Coronary artery (tissue), 2 donors: ENCODE results near the gene LARGE2.

Source experiments
- DNase-seq: peaks from one replicate; pipeline ENCODE4 v3.0.0-alpha.2; 2017; ENCODE audit warnings: low spot score
- H3K27ac ChIP-seq, 2 donors: fragments of 200-600 bp; sonication (generic); one replicate each; pipeline ENCODE4 v1.5.1; 2016 to 2019
- H3K4me3 ChIP-seq: fragments of 200-600 bp; sonication (generic); 2 replicates; pipeline ENCODE4 v1.5.1; 2016; ENCODE audit warnings: mild to moderate bottlenecking, moderate library complexity
- TF ChIP-seq, protein P1 (sequence below): fragments of 200-600 bp; sonication (generic); IDR thresholded peaks from one replicate; pipeline ENCODE4 v1.5.1; 2019; ENCODE audit warnings: antibody characterized with exemption

Gene LARGE2

DNA sequence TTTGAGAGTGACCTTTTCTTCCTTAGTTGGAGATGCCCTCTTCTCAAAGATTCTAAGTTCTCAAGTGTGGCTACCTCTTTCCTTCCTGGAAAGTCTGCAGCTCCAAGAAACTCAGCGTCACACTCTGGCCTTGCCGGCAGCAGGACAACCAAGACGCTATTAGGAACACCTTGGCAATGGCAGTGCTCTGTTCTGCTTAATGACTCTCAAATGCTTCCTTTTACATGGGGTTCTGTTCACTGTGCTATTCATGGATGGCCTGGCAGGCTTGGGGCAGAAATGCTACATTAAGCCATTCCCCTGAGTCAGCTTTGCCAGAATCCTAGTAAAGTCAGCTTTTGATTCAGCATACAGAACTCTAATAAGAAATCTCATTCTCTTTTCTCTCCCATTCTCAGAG is 25.9 kb downstream of the LARGE2 start:
- Histone ChIP-seq H3K27ac (no peak overlapping the region), H3K4me3 (no peak overlapping the region)
- TF ChIP-seq, protein P1, sequence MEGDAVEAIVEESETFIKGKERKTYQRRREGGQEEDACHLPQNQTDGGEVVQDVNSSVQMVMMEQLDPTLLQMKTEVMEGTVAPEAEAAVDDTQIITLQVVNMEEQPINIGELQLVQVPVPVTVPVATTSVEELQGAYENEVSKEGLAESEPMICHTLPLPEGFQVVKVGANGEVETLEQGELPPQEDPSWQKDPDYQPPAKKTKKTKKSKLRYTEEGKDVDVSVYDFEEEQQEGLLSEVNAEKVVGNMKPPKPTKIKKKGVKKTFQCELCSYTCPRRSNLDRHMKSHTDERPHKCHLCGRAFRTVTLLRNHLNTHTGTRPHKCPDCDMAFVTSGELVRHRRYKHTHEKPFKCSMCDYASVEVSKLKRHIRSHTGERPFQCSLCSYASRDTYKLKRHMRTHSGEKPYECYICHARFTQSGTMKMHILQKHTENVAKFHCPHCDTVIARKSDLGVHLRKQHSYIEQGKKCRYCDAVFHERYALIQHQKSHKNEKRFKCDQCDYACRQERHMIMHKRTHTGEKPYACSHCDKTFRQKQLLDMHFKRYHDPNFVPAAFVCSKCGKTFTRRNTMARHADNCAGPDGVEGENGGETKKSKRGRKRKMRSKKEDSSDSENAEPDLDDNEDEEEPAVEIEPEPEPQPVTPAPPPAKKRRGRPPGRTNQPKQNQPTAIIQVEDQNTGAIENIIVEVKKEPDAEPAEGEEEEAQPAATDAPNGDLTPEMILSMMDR: no peak
- no peak for DNase-seq

DNA sequence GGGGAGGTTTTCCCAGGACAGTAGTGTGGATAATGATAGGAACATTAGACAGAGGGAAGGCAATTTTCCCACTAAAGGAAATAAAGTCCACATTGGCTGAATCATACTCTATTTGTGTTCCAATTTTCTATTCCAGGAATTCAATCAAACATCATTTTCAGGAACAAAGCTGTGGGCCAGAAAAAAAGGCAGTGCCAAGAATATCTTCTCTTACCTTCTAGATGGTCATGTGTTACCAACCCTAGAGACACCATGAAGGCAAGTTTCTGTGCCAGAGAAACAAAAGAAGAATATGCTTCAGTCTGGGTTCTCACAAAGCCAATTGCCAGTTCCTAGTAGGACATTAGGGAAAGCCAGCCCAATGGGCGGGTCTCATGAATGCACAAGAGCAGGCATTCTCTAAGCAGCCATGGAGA is 27.5 kb downstream of the LARGE2 start:
- Histone ChIP-seq H3K4me3 (no peak overlapping the region), H3K27ac (no peak overlapping the region)
- DNase-seq: no peak
- TF ChIP-seq, protein P1: no peak

DNA sequence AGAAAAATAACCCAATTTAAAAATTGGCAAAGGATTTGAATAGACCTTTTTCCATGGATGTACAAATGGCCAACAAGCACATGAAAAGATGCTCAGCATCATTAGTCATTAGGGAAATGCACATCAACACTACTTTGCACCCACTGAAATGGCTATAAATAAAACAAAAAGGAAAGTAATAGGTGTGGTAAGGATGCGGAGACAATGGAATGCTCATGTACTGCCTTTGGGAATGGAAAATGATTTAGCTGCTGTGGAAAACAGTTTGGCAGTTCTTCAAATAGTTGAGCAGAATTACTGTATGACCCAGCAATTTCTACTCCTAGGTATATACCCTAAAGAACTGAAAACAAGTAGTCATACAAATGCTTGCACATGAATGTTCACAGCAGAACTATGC is 37.4 kb downstream of the LARGE2 start:
- no peak overlapping the region for H3K4me3 ChIP-seq
- TF ChIP-seq, protein P1: no peak
- DNase-seq: no peak
- no peak overlapping the region for H3K27ac ChIP-seq

DNA sequence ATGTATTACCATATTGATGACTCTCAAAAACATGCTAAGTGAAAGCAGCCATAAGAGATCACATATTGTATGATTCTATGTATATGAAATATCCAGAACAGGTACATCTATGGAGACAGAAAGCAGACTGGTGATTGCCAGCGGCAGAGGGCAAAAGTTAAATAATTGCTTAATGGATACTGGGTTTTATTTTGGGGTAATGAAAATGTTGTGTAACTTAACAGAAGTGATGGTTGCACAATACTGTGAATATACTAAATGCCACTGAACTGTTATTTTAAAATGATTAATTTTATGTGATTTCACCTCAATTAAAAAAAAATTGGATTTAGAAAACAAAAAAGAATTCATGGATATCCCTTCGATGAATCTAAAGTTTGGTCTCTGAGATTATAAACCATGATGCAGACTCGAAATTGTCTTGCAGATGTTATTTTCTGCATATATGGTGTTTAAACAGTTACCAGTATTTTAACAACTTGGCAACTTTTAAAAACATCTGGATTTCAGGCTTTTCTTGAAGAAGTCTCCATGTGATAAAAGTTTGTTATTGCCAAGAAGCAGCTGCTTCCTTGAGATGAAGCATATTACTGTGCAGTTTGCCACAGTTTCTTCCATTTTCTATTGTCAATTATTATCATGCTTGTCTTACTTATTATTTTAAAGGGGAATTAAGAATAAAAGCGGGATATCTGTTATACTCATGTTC is 38.1 kb downstream of the LARGE2 start:
- TF ChIP-seq, protein P1: no peak
- no peak for DNase-seq
- H3K27ac ChIP-seq: no peak overlapping the region
- H3K4me3 ChIP-seq: no peak overlapping the region

DNA sequence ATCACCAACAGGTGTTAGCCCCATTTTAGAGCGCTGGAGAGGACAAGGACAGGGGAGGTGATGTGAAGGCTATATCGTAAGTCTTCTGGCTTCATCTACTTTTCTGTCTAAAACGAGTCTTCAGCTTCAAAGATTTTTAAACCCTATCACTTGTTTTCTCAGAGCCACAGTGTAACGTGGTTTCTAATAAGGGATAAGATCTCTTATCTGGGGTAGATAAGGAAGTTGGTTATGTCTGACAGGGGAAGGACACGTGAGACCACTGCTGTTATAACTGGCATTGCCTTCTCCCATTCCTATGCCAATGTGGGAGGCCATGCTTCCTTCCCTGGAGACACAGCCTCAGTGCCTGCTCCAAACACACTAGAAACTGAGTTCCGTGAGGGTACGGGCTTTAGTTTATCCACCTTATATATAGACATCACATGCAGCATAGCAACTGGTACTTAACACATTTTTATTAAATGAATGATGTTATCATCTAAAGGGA is 39.3 kb downstream of the LARGE2 start:
- H3K27ac ChIP-seq: no peak overlapping the region
- DNase-seq: no peak
- no peak overlapping the region for H3K4me3 ChIP-seq
- TF ChIP-seq, protein P1: no peak

DNA sequence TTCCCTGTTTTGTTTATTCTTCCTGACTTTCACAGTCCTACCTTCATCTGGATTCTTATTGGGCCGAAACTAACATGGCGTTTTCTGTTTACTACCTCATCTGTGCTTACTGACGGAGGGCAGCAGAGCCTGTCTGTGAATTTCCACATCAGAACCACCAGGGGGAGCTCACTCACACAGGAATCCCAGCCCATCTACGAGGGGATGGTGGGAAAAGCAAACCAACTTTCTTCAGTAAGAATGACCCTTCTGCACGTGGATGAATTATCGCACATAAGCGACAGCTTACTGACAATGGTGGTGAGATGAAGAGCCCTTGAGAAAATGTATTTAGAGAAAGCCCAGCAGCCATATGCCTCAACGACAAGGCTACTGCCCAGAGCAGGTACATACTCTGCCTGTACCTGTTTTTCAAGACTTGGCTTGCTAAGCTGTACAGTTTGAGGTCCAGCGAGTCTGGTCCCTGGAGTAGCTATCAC is 42.5 kb downstream of the LARGE2 start:
- DNase-seq: no peak
- no peak overlapping the region for H3K27ac ChIP-seq
- TF ChIP-seq, protein P1: peak; percentile 54

DNA sequence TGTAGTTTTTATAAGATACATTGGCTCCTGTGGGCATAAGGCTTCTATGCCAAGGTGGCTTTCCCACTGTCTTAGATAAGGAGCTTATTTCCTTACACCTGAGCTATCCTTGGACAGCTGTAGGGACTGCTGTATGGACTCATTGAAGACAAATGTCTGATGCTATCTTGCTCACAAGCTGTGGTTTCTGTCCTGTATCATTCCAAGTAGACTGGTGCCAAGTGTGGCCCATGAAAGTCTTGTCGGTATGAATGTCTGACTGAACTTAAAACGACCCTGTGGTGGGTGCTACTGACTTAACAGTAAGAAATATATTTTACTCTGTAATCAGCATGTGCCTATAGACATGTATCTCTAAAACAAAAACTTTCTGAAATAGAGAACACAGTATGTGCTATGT is 45.0 kb downstream of the LARGE2 start:
- TF ChIP-seq, protein P1: no peak
- no peak overlapping the region for H3K27ac ChIP-seq
- DNase-seq: no peak
- H3K4me3 ChIP-seq: no peak overlapping the region

More for the DNA sequence above, 42.5 kb downstream of the LARGE2 start:
- H3K4me3 ChIP-seq: no peak overlapping the region
